Measurements from ENCODE around the gene RTTN.
"Not testable (repeated sequence)": the region's sequence is repeated elsewhere in the genome, so short reads cannot be mapped to it uniquely, and the experiment has no call there.

Gene RTTN

GRCh38 chr18:70205421-70206397 lies at the start of gene RTTN:
TSS of gene RTTN (minus strand) at chr18:70205687. CDS start at chr18:70205658, 29 bp downstream.
- Histone ChIP-seq H3K9me3 (ENCODE audit: insufficient read depth, low read depth, low read length) (no peaks in the 10 kb centered on the region), H3K36me3 (ENCODE audit: insufficient read depth, low read depth, low read length) (peaks cover 22% of the 10 kb centered on the region), H3K27me3 (ENCODE audit: insufficient read depth, low read length) (peaks cover 5% of the 10 kb centered on the region; the same call in 1 of the 2 replicates), H3K4me3 (ENCODE audit: low read length) (peak within 1 kb of the TSS; percentile 86), H3K9ac (ENCODE audit: low read depth, low read length) (peak within 1 kb of the TSS; percentile 94), H3K27ac (ENCODE audit: low read length) (peak within 1 kb of the TSS; percentile 95), H3K4me1 (ENCODE audit: insufficient read depth, low read length) (no peaks in the 10 kb centered on the region)

- H3K27ac ChIP-seq (ENCODE audit: low read length): no peak overlapping the region
- H3K36me3 ChIP-seq (ENCODE audit: insufficient read depth, low read depth, low read length): no peaks in the 10 kb centered on the region
- H3K27me3 ChIP-seq (ENCODE audit: insufficient read depth, low read length): no peaks in the 10 kb centered on the region
- H3K4me3 ChIP-seq (ENCODE audit: low read length): no peak overlapping the region
- H3K9me3 ChIP-seq (ENCODE audit: insufficient read depth, low read depth, low read length): no peaks in the 10 kb centered on the region
- no peak overlapping the region for H3K9ac ChIP-seq (ENCODE audit: low read depth, low read length)
- H3K4me1 ChIP-seq (ENCODE audit: insufficient read depth, low read length): no peaks in the 10 kb centered on the region
Observed at GRCh38 chr18:70250781-70251180, 45.3 kb upstream of the RTTN start.

GRCh38 chr18:70249861-70250260 lies 44.4 kb upstream of the RTTN start:
- not testable (repeated sequence) for H3K9me3 ChIP-seq (ENCODE audit: insufficient read depth, low read depth, low read length); H3K27ac ChIP-seq (ENCODE audit: low read length); H3K36me3 ChIP-seq (ENCODE audit: insufficient read depth, low read depth, low read length); H3K4me1 ChIP-seq (ENCODE audit: insufficient read depth, low read length); H3K9ac ChIP-seq (ENCODE audit: low read depth, low read length); H3K27me3 ChIP-seq (ENCODE audit: insufficient read depth, low read length); H3K4me3 ChIP-seq (ENCODE audit: low read length)

GRCh38 chr18:70249118-70249517 lies 43.6 kb upstream of the RTTN start:
- H3K27me3 ChIP-seq (ENCODE audit: insufficient read depth, low read length): no peaks in the 10 kb centered on the region
- no peaks in the 10 kb centered on the region for H3K36me3 ChIP-seq (ENCODE audit: insufficient read depth, low read depth, low read length)
- no peak overlapping the region for H3K27ac ChIP-seq (ENCODE audit: low read length)
- H3K4me3 ChIP-seq (ENCODE audit: low read length): no peak overlapping the region
- no peaks in the 10 kb centered on the region for H3K4me1 ChIP-seq (ENCODE audit: insufficient read depth, low read length)
- no peaks in the 10 kb centered on the region for H3K9me3 ChIP-seq (ENCODE audit: insufficient read depth, low read depth, low read length)
- H3K9ac ChIP-seq (ENCODE audit: low read depth, low read length): no peak overlapping the region

GRCh38 chr18:70246061-70246466 lies 40.6 kb upstream of the RTTN start:
- Histone ChIP-seq H3K4me3 (ENCODE audit: low read length) (no peak overlapping the region), H3K9ac (ENCODE audit: low read depth, low read length) (no peak overlapping the region), H3K27me3 (ENCODE audit: insufficient read depth, low read length) (no peaks in the 10 kb centered on the region), H3K27ac (ENCODE audit: low read length) (no peak overlapping the region), H3K4me1 (ENCODE audit: insufficient read depth, low read length) (no peaks in the 10 kb centered on the region), H3K9me3 (ENCODE audit: insufficient read depth, low read depth, low read length) (no peaks in the 10 kb centered on the region), H3K36me3 (ENCODE audit: insufficient read depth, low read depth, low read length) (no peaks in the 10 kb centered on the region)

GRCh38 chr18:70243131-70243929 lies 37.8 kb upstream of the RTTN start:
- H3K4me3 ChIP-seq (ENCODE audit: low read length): no peak overlapping the region
- no peaks in the 10 kb centered on the region for H3K27me3 ChIP-seq (ENCODE audit: insufficient read depth, low read length)
- no peaks in the 10 kb centered on the region for H3K9me3 ChIP-seq (ENCODE audit: insufficient read depth, low read depth, low read length)
- no peaks in the 10 kb centered on the region for H3K4me1 ChIP-seq (ENCODE audit: insufficient read depth, low read length)
- H3K9ac ChIP-seq (ENCODE audit: low read depth, low read length): no peak overlapping the region
- no peaks in the 10 kb centered on the region for H3K36me3 ChIP-seq (ENCODE audit: insufficient read depth, low read depth, low read length)
- H3K27ac ChIP-seq (ENCODE audit: low read length): no peak overlapping the region

GRCh38 chr18:70236921-70237320 lies 31.4 kb upstream of the RTTN start:
- not testable (repeated sequence) for H3K4me1 ChIP-seq (ENCODE audit: insufficient read depth, low read length); H3K27ac ChIP-seq (ENCODE audit: low read length); H3K36me3 ChIP-seq (ENCODE audit: insufficient read depth, low read depth, low read length); H3K9me3 ChIP-seq (ENCODE audit: insufficient read depth, low read depth, low read length); H3K9ac ChIP-seq (ENCODE audit: low read depth, low read length); H3K27me3 ChIP-seq (ENCODE audit: insufficient read depth, low read length); H3K4me3 ChIP-seq (ENCODE audit: low read length)

- no peak overlapping the region for H3K27ac ChIP-seq (ENCODE audit: low read length)
- H3K4me3 ChIP-seq (ENCODE audit: low read length): no peak overlapping the region
Observed at GRCh38 chr18:70235478-70235877, 30.0 kb upstream of the RTTN start.

GRCh38 chr18:70234667-70235459 lies 29.4 kb upstream of the RTTN start:
- Histone ChIP-seq H3K4me3 (ENCODE audit: low read length) (no peak overlapping the region), H3K27ac (ENCODE audit: low read length) (no peak overlapping the region), H3K9ac (ENCODE audit: low read depth, low read length) (no peak overlapping the region), H3K4me1 (ENCODE audit: insufficient read depth, low read length) (no peaks in the 10 kb centered on the region), H3K9me3 (ENCODE audit: insufficient read depth, low read depth, low read length) (no peaks in the 10 kb centered on the region), H3K36me3 (ENCODE audit: insufficient read depth, low read depth, low read length) (no peaks in the 10 kb centered on the region), H3K27me3 (ENCODE audit: insufficient read depth, low read length) (no peaks in the 10 kb centered on the region)

More at GRCh38 chr18:70235478-70235877, 30.0 kb upstream of the RTTN start:
- Histone ChIP-seq H3K4me1 (ENCODE audit: insufficient read depth, low read length) (no peaks in the 10 kb centered on the region), H3K36me3 (ENCODE audit: insufficient read depth, low read depth, low read length) (no peaks in the 10 kb centered on the region), H3K27me3 (ENCODE audit: insufficient read depth, low read length) (no peaks in the 10 kb centered on the region), H3K9ac (ENCODE audit: low read depth, low read length) (no peak overlapping the region), H3K9me3 (ENCODE audit: insufficient read depth, low read depth, low read length) (no peaks in the 10 kb centered on the region)

GRCh38 chr18:70233974-70234373 lies 28.5 kb upstream of the RTTN start:
- Histone ChIP-seq H3K4me1 (ENCODE audit: insufficient read depth, low read length) (no peaks in the 10 kb centered on the region), H3K9ac (ENCODE audit: low read depth, low read length) (no peak overlapping the region), H3K9me3 (ENCODE audit: insufficient read depth, low read depth, low read length) (no peaks in the 10 kb centered on the region), H3K27ac (ENCODE audit: low read length) (no peak overlapping the region), H3K27me3 (ENCODE audit: insufficient read depth, low read length) (no peaks in the 10 kb centered on the region), H3K36me3 (ENCODE audit: insufficient read depth, low read depth, low read length) (no peaks in the 10 kb centered on the region), H3K4me3 (ENCODE audit: low read length) (no peak overlapping the region)

GRCh38 chr18:70232261-70232660 lies 26.8 kb upstream of the RTTN start:
- H3K27me3 ChIP-seq (ENCODE audit: insufficient read depth, low read length): no peaks in the 10 kb centered on the region
- H3K9me3 ChIP-seq (ENCODE audit: insufficient read depth, low read depth, low read length): peaks cover 6% of the 10 kb centered on the region; the same call in 1 of the 2 replicates
- no peaks in the 10 kb centered on the region for H3K36me3 ChIP-seq (ENCODE audit: insufficient read depth, low read depth, low read length)
- no peak overlapping the region for H3K4me3 ChIP-seq (ENCODE audit: low read length)
- H3K27ac ChIP-seq (ENCODE audit: low read length): no peak overlapping the region
- H3K9ac ChIP-seq (ENCODE audit: low read depth, low read length): no peak overlapping the region
- H3K4me1 ChIP-seq (ENCODE audit: insufficient read depth, low read length): no peaks in the 10 kb centered on the region

All from iPS-20b (cell line).